Frontal cortex (tissue), 4 donors: ENCODE results near the gene SNRNP200. TPM values are rescaled to one million over a fixed set of nuclear protein-coding genes. Genes with fewer than 3 reads are reported as not detected.
A peak's percentile ranks its signal among the peaks of the same experiment; 100 is the strongest.
"Not testable (repeated sequence)": the region's sequence is repeated elsewhere in the genome, so short reads cannot be mapped to it uniquely, and the experiment has no call there.

Experiments
- DNase-seq, 2 donors: peaks; one replicate each; pipeline ENCODE4 v3.0.0; 2012; ENCODE audit warnings: low spot score in 2 of 2
- FAIRE-seq: peaks from 2 replicates; lab custom pipeline; 2012; peaks lifted over from hg19 to GRCh38; lab: Jason Lieb, UNC
- total RNA-seq: library from RNA; depleted of rRNA; stranded (reverse); fragments of >200 nt; gene quantifications from one replicate; pipeline ENCODE4 v1.2.3, GENCODE V29; 2014
- donor health status: control.
- donor health status: control.
- donor health status: control.

The SNRNP200 gene
- total RNA-seq, 1 donor from 2014 or later, result 41.6 TPM

DNA sequence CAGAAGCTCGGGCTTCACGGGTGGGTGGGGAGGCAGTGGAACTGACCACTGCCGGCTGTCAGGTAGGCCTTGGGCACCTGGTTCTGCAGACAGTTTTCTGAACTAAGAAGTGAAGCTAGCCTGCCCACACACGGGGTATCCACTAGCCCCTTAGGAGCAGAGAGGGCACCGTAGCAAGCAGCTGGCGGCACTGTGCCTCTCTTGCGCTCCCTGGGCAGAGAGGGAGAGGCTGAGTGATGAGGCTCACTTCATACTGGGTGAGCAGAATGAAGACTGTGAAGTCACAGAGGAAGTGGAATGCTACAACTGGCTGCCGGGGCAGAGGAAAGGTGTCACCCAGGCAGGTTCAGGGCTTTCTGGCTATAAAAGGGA, 20.5 kb upstream of the SNRNP200 start:
- FAIRE-seq, result no peak
- DNase-seq, result no peak

DNA sequence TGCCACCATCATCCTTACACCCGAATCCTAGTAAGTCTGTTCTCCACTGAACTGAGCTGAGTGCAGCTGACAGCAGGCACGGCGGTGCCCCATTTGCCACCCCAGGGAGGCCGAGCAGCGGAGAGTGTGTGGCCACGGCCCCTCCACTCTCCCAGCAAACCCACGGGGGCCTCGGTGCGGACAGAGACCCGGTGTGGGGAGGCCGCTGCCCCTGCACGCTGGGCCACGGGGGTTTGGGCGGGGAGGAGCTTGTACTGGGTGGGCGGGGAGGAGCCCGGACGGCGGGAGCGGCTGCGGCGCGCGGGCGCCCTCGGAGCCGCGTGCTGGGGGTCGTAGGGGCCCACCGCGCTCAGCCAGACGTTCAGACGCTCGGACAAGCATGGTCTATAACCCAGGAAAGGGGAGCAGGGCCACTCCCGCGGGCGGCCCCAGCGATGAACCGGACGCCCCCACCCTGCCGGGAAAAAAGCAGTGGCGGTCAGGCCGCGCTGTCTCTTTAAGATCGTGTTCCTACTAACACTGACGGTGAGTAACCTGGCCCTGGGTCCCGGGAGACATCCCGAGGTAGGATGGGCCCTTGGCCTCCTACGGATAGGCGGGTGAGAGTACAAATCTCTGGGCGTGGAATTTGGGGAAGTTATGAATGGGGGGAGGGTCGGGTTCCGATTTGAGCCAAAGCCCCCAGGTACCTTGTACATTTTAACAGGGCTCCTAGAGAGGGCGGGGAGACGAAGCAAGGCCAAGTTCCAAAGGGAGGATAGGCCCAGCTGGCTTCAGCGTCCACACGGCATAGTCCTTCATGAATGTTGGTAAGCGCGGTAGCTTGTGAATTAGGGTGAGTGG, 19.9 kb upstream of the SNRNP200 start, which contains the start of gene ITPRIPL1:
Gene ITPRIPL1, plus strand, starts transcription at position 277 of the 843 bp plus-strand sequence. Its CDS starts 523 bp downstream, at position 800.
- DNase-seq (no peak), FAIRE-seq (no peak)

DNA sequence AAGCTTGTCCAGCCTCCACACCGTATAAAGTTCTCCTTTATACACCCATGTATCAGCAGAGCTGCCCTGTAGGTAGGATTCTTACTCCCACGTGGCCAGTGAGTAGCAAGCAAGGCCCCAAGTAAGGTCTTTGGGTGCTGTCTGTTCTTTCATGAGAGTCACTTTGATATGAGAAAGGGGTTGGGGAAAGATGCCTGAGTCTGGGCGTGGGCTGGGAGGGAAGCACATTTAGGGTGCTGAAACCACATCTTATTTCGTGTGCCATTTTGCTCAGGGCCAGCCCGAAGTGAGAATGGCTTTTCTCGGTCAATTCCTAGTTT, 19.3 kb upstream of the SNRNP200 start:
- FAIRE-seq (no peak), DNase-seq (no peak)

DNA sequence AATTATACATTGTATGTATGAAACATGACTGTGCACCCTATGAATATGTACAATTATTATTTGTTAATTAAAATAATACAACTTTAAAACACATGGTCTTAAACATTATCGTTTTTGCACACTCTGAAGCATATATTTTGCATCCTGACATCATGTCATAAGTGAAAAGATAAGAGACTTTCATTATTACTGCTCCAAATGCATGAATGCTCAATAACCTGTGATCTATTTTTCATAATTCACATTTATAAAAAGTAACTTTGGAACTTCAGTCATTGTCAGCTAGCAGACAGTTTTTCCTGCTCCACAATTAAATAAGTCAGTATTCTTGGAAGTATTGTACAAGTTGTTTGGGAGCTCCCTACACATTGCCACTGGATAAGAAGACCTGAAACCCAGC, 18.5 kb upstream of the SNRNP200 start:
- FAIRE-seq (no peak), DNase-seq (no peak)

DNA sequence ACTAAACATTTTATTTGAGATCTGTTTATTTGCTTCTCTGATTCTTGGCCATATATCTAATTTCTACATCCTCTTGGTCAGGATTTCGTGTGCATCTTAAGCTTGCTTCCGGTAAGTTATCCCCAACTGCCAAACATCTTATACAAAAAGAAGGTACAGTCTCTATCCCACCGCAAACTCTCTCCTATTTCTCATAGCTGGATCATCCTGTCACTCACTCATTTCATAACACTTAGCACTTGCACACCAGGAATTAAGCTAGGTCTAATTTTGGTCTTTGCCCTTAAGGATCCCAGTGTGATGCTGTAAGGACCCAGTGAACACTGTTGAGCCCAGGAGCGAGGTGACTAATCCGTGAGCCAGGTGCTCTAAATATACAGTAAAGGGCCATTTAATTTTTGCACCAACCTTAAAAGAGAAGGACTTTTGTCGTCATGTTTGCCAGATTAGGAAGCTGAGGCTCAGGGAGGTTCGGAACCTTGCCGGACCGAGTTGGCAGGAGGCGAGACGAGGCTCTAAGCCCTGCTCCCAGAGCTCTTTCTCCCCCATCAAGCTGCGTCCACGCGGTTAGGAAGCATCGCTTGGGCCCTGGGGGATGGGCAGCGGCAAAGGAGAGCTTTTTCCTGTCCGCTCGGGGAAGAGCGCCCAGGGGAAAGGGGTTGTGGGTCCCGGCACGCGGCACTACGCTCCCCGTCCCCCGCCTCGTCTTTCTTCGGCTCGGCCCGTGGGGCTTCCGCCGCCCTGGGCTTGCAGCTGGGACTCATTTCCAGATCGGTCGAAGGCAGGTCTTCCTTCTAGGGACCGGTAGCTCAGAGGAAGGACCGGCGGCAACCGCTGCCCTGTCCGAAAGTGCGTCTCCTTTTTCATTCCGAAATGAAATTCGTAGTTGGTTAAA, 15.6 kb upstream of the SNRNP200 start:
- no peak for FAIRE-seq
- peak in 1 of 2 donors; percentile 34 for DNase-seq

DNA sequence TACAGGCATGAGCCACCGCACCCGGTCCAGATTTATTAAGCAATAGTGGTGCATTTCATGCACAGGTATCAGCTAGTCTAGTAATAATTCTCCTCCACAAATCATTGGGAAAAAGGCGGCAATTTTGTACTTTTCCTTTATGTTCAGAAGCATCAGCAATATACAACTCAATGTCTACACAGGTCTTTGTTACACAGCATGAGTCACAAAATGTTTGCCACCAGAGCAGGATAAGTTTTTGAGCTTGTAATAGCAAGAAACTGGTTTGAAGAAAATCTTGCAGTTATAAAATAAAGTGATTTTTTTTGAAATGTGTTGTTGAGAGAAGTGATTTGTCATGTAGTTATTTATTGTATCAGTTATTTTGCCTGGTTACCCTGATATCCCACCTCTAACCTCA, 15.0 kb upstream of the SNRNP200 start:
- FAIRE-seq (no peak), DNase-seq (no peak)

DNA sequence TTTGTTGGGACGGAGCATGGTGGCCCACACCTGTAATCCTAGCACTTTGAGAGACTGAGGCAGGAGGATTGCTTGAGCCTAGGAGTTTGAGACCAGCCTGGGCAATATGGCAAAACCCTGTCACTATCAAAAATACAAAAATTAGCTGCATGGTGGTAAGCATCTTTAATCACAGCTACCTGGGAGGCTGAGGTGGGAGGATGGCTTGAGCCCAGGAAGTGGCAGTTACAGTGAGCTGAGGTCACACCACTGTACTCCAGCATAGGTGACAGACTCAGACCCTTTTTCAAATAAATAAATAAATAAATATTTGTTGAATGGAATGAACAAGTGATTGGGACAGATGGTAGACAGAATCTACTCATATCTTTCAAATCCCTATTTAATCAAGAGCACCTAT, 14.1 kb upstream of the SNRNP200 start:
- DNase-seq, result no peak
- FAIRE-seq, result no peak

DNA sequence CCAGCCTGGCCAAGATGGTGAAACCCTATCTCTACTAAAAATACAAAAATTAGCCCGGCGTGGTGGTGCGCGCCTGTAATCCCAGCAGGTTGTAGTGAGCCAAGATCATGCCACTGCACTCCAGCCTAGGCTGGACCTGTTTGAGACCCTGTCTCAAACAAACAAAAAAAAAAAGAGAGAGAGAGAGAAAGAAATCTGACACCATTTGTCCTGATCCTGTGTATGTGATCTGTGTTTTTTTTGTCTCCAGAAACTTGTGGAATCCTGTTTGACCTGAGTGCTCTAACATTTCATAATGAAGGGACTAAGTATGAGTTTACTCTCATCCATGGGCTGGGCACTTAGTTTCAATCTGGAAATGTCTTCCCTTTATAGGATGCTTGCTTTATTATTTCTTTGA, 13.4 kb upstream of the SNRNP200 start:
- DNase-seq (no peak), FAIRE-seq (no peak)

DNA sequence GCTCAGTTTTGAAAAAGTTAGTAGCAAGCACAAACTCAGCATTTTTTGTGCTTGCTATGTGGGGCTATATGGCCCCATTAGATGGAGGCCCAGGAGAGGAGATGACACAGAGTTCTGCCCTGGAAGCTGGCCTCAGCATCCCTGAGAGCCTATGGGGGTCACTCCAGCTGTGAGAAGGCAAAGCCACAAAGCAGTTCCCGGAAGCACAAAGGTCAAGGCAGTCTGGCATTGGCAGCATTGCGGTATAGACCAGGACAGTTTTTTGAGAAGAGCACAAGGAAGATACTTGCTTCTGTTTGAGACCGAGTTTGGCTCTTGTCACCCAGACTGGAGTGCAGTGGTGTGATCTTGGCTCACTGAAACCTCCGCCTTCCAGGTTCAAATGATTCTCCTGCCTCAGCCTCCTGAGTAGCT, 12.2 kb upstream of the SNRNP200 start:
- FAIRE-seq (no peak), DNase-seq (no peak)

DNA sequence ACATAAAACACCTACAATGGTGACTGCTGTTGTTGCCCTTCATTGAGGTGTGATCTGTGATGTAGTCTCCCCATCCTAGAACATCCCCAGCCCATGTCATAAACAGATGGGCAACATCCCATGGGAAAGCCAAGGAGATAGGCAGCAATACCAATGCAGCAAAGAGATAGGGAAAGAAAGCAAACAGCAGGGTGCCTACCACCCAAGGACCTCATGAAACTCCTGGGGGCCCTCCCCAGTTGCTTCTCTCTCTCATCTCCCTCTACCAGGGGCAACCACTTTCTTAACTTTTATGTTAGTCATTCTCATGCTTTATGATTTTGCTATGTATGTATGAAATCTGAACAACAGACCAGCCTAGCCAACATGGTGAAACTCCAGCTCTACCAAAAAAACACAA, 11.7 kb upstream of the SNRNP200 start:
- no peak for FAIRE-seq
- DNase-seq, result no peak

DNA sequence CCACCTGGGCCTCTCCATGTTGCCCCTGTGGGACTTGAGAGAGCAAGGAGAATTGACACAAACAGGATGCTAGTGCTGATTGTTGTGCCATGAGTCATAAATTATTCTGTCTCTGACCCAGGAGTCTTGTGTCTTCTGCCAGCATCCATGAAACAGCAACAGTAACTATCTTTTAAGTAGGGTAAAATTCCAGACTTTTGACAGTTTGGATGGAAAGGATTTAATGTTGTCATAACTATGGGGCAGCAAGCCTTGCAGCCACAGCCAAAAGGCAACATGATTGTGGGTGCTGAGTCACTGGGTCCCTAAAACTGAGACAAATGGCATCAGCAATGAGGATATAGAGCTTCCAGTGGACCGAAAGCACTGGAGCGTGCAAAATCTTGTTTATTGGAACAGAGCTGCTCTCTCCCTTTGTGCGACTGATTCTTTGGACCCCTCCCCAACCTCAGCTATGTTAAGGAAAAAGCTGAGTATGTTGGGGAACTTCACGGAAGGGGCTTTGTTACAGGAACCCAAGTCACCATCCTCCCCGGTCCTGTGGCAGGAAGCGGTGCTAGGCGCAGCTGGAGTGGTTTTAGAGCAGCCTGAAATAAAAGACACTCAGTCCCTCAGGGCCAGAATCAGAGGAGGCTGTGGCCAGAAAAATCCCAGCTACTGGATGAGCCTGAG, 10.2 kb upstream of the SNRNP200 start:
- DNase-seq (no peak), FAIRE-seq (no peak)

DNA sequence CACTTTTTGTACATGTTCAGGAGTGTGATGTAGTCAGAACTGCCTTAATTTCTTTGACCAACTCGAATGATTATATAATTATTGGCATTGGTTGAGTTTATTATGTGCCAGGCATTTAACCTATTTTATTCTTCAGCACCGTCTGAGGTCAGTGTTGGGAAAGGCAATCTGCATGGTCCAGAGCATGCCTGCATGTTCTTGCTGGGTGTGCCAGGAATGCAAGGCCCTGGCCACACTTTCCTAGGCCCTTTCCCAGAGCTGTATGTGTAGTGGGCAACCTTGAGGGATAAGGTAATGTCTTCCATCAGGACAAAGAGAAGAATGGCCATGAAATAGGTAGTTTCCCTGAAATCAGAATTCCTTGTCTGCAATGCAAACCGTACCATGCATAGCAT, 9.7 kb upstream of the SNRNP200 start:
- no peak for FAIRE-seq
- no peak for DNase-seq

DNA sequence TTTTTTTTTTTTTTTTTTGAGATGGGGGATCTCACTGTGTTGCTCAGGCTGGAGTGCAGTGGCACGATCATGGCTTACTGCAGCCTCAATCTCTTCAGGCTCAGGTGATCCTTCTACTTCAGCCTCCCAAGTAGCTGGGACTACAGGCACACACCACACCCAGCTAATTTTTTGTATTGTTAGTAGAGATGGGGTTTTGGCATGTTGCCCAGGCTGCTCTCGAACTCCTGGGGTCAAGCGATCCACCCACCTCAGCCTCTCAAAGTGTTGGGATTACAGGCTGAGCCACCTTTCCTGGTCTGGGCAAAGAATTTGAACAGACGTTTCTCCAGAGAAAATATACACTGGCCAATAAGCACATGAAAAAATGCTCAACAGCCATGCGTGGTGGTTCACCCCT, 2.9 kb upstream of the SNRNP200 start:
- FAIRE-seq, result no peak
- no peak for DNase-seq

DNA sequence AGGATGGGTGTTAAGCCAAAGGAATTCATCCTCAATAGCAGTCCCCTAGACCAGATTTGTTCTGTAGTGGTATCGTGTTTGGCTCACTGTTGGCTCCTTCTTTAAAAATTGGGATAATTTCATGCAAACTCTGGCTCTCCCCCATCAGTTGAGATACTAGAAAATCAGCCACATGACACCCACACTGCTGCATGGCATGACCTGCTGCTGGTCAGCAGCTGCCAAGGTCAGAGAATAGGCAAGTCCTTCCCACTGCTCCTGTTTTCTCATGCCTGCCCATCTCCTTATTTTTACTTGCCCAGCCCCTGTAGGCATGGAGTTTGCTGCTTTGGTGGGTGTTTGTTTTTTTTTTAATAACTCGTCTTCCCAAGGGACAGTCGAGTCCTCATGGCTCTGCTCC, 1.0 kb upstream of the SNRNP200 start:
- no peak for FAIRE-seq
- no peak for DNase-seq

DNA sequence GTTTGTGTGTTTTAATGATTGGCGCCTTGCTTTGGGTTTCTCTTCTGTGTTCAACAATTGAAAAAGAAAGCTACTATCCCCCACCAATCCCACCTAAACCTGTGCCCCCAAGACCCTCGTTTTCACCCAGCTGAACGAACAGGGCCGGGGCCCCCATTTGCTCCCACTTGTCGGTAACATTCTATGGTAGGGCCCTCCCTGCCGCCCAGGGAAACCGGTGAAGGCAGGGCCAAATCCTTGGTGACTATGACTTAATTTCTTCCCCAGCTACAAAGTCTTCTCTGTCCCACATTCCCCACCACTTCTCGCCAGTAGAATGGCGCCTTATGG, 598 bp upstream of the SNRNP200 start:
- no peak for DNase-seq
- FAIRE-seq, result no peak

DNA sequence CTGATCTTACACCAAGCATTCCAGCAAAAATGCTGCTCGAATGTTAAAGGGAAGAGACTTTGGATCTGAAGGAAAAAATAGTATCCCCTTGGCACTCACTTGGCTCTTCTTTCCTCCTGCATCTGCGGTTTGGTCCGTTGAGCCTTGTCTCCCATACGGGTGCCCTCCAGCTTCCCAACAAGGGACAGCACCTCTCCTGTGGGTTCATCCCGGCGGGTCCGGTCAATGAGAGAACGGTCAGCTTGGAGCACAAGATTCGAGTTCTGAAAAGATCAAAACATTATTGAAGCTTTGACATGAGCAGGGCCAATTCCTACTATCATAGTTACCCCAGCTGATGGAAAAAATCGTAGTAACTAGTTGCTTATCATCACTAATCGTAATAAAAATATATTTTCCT, 740 bp downstream of the SNRNP200 start:
- DNase-seq, result no peak
- FAIRE-seq, result no peak

DNA sequence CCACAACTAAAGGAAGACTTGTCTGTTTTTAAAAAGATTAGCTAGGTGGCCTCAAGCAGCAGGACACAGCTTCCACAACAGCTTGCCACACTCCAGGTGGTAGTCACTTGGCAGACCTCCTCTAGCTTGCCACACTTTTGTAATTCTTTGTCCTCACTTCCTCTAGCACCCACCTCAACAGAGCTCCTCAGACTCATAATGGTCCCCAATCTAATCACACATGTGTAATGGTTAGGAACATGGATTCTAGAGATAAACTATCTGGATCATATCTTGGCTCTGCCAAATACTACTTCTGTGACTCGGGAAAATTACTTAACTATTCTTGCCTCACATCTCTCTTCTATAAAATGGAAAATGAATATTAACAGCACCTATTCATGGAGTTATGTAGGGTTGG, 3.5 kb downstream of the SNRNP200 start:
- FAIRE-seq, result no peak
- DNase-seq, result no peak

DNA sequence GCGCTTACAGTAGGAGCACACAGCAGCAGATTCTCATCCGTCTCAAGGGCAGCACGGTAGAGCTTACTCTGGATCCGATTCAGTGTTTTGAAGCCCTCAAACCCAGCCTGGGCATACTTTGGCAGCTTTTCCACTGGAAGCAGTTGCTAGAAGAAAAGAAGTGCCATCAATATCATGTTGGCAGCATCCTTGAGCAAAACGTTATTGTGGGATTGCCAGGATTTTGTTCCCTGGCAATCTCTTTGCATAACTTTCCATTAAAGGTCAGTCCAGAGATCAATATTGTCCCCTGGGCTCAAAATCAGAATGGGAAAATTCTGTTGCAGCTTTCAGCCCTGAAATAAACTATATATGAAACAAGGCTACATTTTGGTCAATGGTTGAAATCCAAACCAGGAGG, 8.4 kb downstream of the SNRNP200 start:
- no peak for FAIRE-seq
- DNase-seq, result no peak

DNA sequence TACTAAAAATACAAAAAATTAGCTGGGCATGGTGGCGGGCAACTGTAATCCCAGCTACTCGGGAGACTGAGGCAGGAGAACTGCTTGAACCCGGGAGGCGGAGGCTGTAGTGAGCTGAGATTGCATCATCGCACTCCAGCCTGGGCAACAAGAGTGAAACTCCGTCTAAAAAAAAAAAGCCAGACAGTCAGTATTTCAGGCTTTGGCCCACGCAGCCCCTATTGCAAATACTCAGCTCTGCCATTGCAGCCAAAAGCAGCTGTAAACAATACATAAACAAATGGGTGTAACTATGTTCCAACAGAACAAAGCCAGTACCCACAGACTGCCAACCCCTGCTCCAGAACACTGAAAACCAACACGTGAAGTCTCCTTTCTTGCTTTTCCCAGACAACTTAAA, 11.1 kb downstream of the SNRNP200 start:
- not testable (repeated sequence) for DNase-seq, FAIRE-seq

DNA sequence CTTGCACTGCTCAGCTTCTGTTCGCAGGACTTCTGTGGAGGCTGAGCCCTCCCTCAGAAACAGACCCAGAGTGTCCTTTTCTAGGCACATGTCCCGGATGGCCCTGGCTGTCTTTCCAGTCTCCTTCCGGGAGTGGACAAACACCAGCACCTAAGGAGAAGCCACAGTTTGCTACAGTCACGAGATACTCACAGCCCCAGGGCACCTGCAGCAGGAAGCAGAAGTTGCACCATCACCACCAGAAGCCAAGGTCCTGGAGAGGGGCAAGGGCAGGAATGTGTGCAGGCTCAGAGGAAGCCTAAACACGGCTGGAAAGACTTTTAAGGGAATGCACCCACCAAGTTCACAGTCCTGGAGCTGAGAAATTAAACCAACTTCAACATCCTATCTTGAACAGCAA, 13.6 kb downstream of the SNRNP200 start:
- no peak for FAIRE-seq
- DNase-seq, result no peak
